HG03095 (cell line): ENCODE data around the gene PRSS8.
A peak's percentile ranks its signal among the peaks of the same experiment; 100 is the strongest.
"Not testable (repeated sequence)": the region's sequence is repeated elsewhere in the genome, so short reads cannot be mapped to it uniquely, and the experiment has no call there.

Experiments
- ATAC-seq: cut with Tn5 transposase; IDR thresholded peaks from one replicate; pipeline ENCODE4 v1.9.1; 2021; ENCODE audit warnings: moderate library complexity; ENCODE audit not compliant: unreplicated experiment

Gene PRSS8

GRCh38 chr16:31135535-31136286, at the start of gene PRSS8:
PRSS8 (minus strand) TSS chr16:31135727; CDS start chr16:31135498, 229 bp downstream.
- ATAC-seq = no peak

- no peak for ATAC-seq
Observed at GRCh38 chr16:31184888-31185287, 49.4 kb upstream of the PRSS8 start.

GRCh38 chr16:31183432-31184428, 48.2 kb upstream of the PRSS8 start:
- ATAC-seq = no peak

- no peak for ATAC-seq
Observed at GRCh38 chr16:31182391-31182790, 46.9 kb upstream of the PRSS8 start.

- ATAC-seq = no peak
Observed at GRCh38 chr16:31181102-31181830, 45.7 kb upstream of the PRSS8 start.

GRCh38 chr16:31179747-31180459, 44.4 kb upstream of the PRSS8 start, which contains the start of gene FUS:
FUS (plus strand) TSS chr16:31180139; CDS start chr16:31180215, 76 bp downstream.
- peak; percentile 51 for ATAC-seq

- ATAC-seq = no peak
Observed at GRCh38 chr16:31179219-31179746, 43.8 kb upstream of the PRSS8 start.

GRCh38 chr16:31177136-31177535, 41.6 kb upstream of the PRSS8 start:
- no peak for ATAC-seq

- not testable (repeated sequence) for ATAC-seq
Observed at GRCh38 chr16:31170048-31170447, 34.5 kb upstream of the PRSS8 start.

GRCh38 chr16:31168848-31169247, 33.3 kb upstream of the PRSS8 start:
- no peak for ATAC-seq

GRCh38 chr16:31167315-31167714, 31.8 kb upstream of the PRSS8 start:
- ATAC-seq = no peak

GRCh38 chr16:31157136-31157535, 21.6 kb upstream of the PRSS8 start:
- ATAC-seq = no peak

- not testable (repeated sequence) for ATAC-seq
Observed at GRCh38 chr16:31150976-31151375, 15.4 kb upstream of the PRSS8 start.

- no peak for ATAC-seq
Observed at GRCh38 chr16:31149894-31150890, 14.7 kb upstream of the PRSS8 start, which contains the start of gene PRSS36. PRSS36 (minus strand) TSS chr16:31150066; CDS start chr16:31150035, 31 bp downstream.

GRCh38 chr16:31149332-31149731, 13.8 kb upstream of the PRSS8 start:
- ATAC-seq = no peak

GRCh38 chr16:31148896-31149295, 13.4 kb upstream of the PRSS8 start:
- ATAC-seq = no peak

- ATAC-seq = no peak
Observed at GRCh38 chr16:31148281-31148728, 12.8 kb upstream of the PRSS8 start.

GRCh38 chr16:31147574-31147973, 12.0 kb upstream of the PRSS8 start:
- ATAC-seq = no peak
